ENCODE data around the gene SLC17A4.

- TF ChIP-seq EP300 (IDR thresholded peaks at IDR 0.05) (no peak), CTCF (IDR thresholded peaks at IDR 0.05) (no peak)
Observed at GRCh38 chr6:25713824-25714223, 40.7 kb upstream of the SLC17A4 start.

Data from stomach (tissue), 4 donors.